Progenitor cell of endocrine pancreas (in vitro differentiated cells): ENCODE results near the gene NYAP2. TPM values are rescaled to one million over a fixed set of nuclear protein-coding genes. Genes with fewer than 3 reads are reported as not detected.

Experiments used
- DNase-seq: peaks from one replicate; pipeline ENCODE4 v3.0.0; 2021; ENCODE audit warnings: low spot score; ENCODE audit not compliant: unreplicated experiment
- H3K27ac Mint-ChIP-seq: 2 replicates; pipeline ENCODE4 v1.8.0; 2021; ENCODE audit warnings: mild to moderate bottlenecking, moderate library complexity, mixed read lengths
- H3K27me3 Mint-ChIP-seq: 2 replicates; pipeline ENCODE4 v1.8.0; 2021; ENCODE audit warnings: mixed read lengths
- H3K36me3 Mint-ChIP-seq: 2 replicates; pipeline ENCODE4 v1.8.0; 2022; ENCODE audit warnings: mixed read lengths; ENCODE audit not compliant: insufficient read depth
- H3K4me1 Mint-ChIP-seq: 2 replicates; pipeline ENCODE4 v1.8.0; 2021; ENCODE audit warnings: low read depth, mixed read lengths
- H3K4me3 Mint-ChIP-seq: 2 replicates; pipeline ENCODE4 v1.8.0; 2021; ENCODE audit warnings: low read depth, mild to moderate bottlenecking, moderate library complexity, mixed read lengths
- H3K9me3 Mint-ChIP-seq: 2 replicates; pipeline ENCODE4 v1.8.0; 2021; ENCODE audit warnings: low read depth, mixed read lengths
- CTCF ChIP-seq: fragments of 200-600 bp; sonication (generic); IDR thresholded peaks from one replicate; pipeline ENCODE4 v1.5.0; 2021; ENCODE audit warnings: antibody characterized with exemption, mild to moderate bottlenecking; ENCODE audit not compliant: unreplicated experiment
- total RNA-seq: library from RNA; stranded (reverse); gene quantifications from 2 replicates; pipeline ENCODE4 v1.2.1, GENCODE V29; 2021

The NYAP2 gene
- total RNA-seq, 1 donor from 2014 or later, result 0.10 TPM

- H3K27ac Mint-ChIP-seq, result no peak overlapping the region
- no peaks in the 10 kb centered on the region for H3K4me1 Mint-ChIP-seq
- no peak for TF ChIP-seq CTCF
- H3K9me3 Mint-ChIP-seq, result no peaks in the 10 kb centered on the region
- DNase-seq, result no peak
- no peak overlapping the region for H3K4me3 Mint-ChIP-seq
- H3K36me3 Mint-ChIP-seq, result no peaks in the 10 kb centered on the region
- H3K27me3 Mint-ChIP-seq, result no peaks in the 10 kb centered on the region
These were observed 183.0 kb downstream of the NYAP2 start for GRCh38 chr2:225582355-225583116.

DNA sequence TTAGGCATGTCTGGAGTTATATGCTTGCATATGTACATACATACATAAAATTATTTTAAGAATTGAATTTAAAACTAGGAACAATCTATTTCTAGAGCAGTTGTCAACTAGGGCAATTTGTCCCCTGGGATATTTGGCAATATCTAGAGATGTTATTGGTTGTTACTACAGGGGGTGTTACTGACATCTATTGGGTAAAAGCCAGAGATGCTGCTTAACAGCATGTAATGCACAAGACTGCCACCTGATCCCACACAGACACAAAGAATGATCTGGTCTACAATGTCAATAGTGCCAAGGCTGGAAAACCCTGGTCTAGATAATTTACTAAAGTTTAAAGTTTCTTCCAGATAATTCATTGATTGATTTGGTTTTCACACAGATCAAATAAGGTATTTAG lies 185.3 kb downstream of the NYAP2 start:
- DNase-seq, result no peak
- no peaks in the 10 kb centered on the region for H3K9me3 Mint-ChIP-seq
- TF ChIP-seq CTCF, result no peak

GRCh38 chr2:225590932-225591331 lies 191.4 kb downstream of the NYAP2 start:
- Mint-ChIP-seq H3K27me3 (no peaks in the 10 kb centered on the region), H3K4me3 (no peak overlapping the region), H3K27ac (no peak overlapping the region), H3K9me3 (no peaks in the 10 kb centered on the region), H3K4me1 (no peaks in the 10 kb centered on the region), H3K36me3 (no peaks in the 10 kb centered on the region)
- DNase-seq, result no peak
- no peak for TF ChIP-seq CTCF

More for the DNA sequence above, 185.3 kb downstream of the NYAP2 start:
- no peaks in the 10 kb centered on the region for H3K4me1 Mint-ChIP-seq
- no peak overlapping the region for H3K27ac Mint-ChIP-seq
- H3K4me3 Mint-ChIP-seq, result no peak overlapping the region
- no peaks in the 10 kb centered on the region for H3K27me3 Mint-ChIP-seq
- H3K36me3 Mint-ChIP-seq, result no peaks in the 10 kb centered on the region

- Mint-ChIP-seq H3K4me3 (no peak overlapping the region), H3K9me3 (peaks cover 10% of the 10 kb centered on the region), H3K27me3 (no peaks in the 10 kb centered on the region), H3K4me1 (peaks cover 2% of the 10 kb centered on the region), H3K27ac (no peak overlapping the region), H3K36me3 (no peaks in the 10 kb centered on the region)
- no peak for DNase-seq
- TF ChIP-seq CTCF, result no peak
These were observed 198.4 kb downstream of the NYAP2 start for GRCh38 chr2:225597911-225598310.

GRCh38 chr2:225598426-225598825 lies 198.9 kb downstream of the NYAP2 start:
- Mint-ChIP-seq H3K9me3 (peaks cover 10% of the 10 kb centered on the region), H3K4me1 (peaks cover 2% of the 10 kb centered on the region), H3K36me3 (no peaks in the 10 kb centered on the region), H3K27me3 (no peaks in the 10 kb centered on the region), H3K27ac (no peak overlapping the region), H3K4me3 (no peak overlapping the region)
- TF ChIP-seq CTCF, result no peak
- no peak for DNase-seq
